SK-N-DZ (cell line): ENCODE results near the gene ARHGAP26.

Experiments used
- DNase-seq: peaks from one replicate; pipeline ENCODE4 v3.0.0-alpha.2; 2015; ENCODE audit warnings: low spot score

The ARHGAP26 gene

GRCh38 chr5:142749321-142749720 lies 20.9 kb upstream of the ARHGAP26 start:
- no peak for DNase-seq

DNA sequence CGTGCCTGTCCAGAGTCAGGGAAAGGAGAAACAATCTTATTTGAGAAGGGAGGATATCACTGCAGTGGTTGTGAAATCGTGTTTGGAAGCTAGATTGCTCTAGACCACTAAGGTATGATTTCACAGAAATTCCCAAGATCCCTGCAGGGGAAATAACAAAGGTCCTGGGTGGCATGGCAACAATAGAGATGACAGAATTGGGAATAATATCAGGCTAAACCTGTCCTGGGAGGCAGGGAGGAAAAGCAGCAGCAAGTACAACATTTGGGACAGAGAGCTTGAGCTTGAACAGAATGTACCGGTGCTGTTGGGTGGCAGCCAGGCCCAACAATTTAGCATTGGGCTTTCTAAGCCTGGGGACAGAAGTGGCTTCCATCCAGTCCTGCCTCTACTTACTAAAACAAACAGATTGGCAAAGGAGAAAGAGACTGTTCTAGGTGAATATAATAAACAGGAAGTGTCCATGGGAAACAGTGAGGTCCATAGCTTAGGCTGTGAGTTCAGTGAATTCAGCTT lies 17.0 kb upstream of the ARHGAP26 start:
- no peak for DNase-seq

- no peak for DNase-seq
Measured at GRCh38 chr5:142754031-142754430, 16.1 kb upstream of the ARHGAP26 start.

GRCh38 chr5:142756576-142756975 lies 13.6 kb upstream of the ARHGAP26 start:
- DNase-seq = peak; percentile 36

GRCh38 chr5:142757564-142757963 lies 12.6 kb upstream of the ARHGAP26 start:
- DNase-seq = no peak

GRCh38 chr5:142758062-142758795 lies 11.9 kb upstream of the ARHGAP26 start:
- no peak for DNase-seq

DNA sequence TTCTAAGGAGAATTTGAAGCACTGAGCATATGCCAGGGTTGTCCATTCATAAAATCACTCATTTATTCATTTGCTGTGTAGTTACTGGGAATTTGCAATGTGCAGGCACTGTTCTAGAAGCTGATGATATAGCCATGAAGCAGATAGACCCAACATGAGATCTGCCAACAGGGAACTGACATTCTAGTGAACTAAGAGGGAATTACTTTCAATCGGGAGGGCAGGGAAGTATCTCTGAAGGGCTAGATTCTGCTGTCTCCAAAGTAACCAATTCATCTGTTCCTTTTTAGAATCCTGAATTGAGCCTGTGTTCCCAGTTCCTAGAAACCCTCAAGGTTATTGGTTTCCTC lies 11.4 kb upstream of the ARHGAP26 start:
- no peak for DNase-seq

DNA sequence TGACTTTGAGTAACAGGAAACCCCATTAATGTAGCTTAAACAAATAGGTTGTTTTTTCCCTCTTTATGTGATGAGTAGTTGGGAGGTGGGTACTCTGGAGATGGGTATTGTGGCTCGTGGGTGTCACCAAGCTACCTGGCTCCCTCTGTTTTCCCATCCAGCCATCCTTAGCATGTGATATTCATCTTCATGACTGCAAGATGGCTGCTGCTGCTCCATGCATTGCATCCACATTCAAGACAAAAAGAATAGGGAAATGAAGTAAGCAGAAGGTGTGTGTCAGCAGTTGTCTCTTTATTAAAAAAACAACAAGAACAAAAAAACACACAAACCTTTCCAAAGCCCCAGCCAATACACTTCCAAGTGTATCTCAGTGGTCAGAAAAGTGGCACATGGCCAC lies 6.5 kb upstream of the ARHGAP26 start:
- DNase-seq = no peak

- DNase-seq = no peak
Measured at GRCh38 chr5:142767178-142767577, 3.0 kb upstream of the ARHGAP26 start.

GRCh38 chr5:142767911-142768310 lies 2.3 kb upstream of the ARHGAP26 start:
- DNase-seq = no peak

- DNase-seq = peak; percentile 35
Measured at GRCh38 chr5:142769251-142769792, 855 bp upstream of the ARHGAP26 start.

DNA sequence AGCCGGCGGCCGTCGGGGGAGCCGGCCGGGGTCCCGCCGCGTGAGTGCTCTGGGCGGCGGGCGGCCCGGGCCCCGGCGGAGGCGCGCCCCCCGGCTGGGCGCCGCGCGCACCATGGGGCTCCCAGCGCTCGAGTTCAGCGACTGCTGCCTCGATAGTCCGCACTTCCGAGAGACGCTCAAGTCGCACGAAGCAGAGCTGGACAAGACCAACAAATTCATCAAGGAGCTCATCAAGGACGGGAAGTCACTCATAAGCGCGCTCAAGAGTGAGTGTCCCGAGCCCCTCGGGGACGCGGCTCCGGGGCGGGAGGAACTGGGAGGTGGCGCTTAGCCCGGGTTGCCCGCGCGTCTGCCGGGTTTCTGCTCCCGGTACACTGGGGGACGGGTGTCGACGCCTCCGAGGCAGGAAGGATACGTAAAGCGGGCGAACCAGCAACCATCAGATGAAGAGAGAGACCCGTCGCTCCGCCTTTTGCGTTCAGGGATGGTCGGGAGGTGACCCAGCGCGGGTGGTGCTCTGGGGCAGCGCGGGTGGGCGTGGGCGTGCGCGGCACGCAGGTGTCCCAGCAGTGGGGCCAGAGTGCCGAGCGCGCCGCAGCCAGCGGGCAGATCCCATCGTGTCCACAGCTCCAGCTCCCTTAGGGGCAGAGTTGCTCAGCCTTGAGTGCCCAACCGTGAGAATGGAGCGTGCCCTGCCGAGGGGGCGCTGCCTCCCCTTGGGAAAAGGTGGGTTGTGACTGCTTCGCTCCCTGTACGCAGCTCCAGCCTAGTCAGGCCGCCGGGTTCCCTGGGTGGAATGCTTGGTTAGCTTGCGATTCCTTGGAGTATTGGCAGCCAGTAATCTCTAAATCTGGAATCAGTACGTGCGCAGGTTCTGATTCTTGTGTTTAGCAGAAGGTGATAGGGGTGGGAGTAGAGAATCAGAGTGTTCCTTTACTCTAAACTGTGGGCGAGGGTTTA lies 753 bp downstream of the ARHGAP26 start:
- DNase-seq = peak; percentile 52

- DNase-seq = no peak
Measured at GRCh38 chr5:142771666-142772065, 1.5 kb downstream of the ARHGAP26 start.

DNA sequence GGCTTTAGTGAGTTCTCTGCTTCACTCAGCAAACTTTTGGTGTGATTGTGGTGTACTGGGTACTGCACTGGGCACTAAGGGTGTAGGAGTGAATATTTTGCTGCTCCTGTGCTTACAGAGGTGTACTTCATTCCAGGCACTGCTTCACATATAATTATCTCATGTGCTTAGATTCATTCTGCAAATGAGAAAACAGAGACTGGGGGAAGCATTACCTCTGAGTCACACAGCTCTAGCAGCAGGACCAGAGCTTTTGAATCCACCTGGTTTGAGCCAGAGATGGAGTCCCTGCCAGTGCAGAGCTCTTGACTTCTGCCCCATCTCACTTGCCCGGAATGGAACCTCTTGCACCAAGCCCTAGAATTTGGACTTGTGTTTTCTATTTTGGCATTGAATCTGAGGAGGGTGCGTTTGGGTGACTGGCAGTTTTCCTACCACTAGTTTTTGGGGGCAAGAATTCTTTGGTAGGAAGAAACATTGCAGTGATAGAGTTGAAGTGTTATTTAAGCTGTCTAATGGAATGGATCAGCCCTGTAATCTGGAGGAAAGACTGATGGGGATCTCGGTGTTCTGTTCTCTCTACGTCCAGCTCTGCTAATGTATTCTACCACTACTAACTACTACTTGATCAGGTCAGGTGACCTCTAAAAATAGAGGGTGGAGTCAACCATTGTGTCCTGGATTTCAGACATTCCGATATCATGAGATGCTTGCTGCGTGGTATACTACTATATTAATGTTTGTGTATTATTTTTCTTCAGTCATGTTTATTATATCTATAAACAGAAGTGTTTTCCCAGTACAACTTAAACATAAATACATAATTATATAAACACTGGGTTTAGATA lies 2.5 kb downstream of the ARHGAP26 start:
- DNase-seq = no peak

GRCh38 chr5:142777099-142777498 lies 6.9 kb downstream of the ARHGAP26 start:
- no peak for DNase-seq

DNA sequence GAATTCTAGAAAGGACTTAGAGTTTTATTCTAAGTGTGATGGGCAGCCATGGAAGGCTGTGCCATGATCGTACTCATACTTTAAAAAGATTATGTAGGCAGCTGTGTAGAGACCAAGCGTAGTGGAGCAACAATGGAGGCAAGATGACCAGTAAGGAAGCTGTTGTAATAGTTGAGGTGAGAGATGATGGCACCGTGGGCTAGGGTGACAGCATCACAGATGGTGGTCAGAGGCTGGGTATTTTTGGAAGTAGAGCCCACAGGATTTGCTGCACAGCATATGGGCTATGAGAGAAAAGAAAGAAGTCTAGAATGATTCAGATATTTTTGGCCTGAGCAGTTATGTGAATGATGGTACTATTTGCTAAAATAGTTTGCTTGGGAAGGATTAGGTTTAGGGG lies 7.7 kb downstream of the ARHGAP26 start:
- DNase-seq = no peak

GRCh38 chr5:142779163-142779840 lies 9.1 kb downstream of the ARHGAP26 start:
- DNase-seq = no peak

DNA sequence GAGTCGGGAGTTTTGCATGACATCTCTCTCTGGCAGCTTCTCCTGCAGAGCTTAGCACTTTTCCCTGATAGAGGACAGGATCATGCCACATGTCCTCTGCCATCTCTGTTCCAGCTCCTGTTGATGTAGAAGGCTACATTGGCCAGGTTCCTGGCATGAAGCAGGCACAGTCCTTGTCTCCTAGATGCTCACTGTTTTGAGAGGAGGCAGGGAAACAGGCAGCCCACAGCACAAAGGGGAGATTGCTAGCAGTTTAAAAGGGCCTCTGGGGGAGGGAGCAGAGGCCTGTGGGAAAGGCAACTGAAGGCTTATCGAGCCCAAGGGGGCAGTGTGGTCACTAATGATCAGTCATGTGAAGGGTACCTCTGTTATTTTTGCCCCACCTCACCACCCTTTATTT lies 10.7 kb downstream of the ARHGAP26 start:
- DNase-seq = no peak

GRCh38 chr5:142782976-142783530 lies 12.9 kb downstream of the ARHGAP26 start:
- DNase-seq = no peak

GRCh38 chr5:142783601-142784341 lies 13.6 kb downstream of the ARHGAP26 start:
- DNase-seq = peak; percentile 23
